ENCODE data around the gene TPCN2.

DNA sequence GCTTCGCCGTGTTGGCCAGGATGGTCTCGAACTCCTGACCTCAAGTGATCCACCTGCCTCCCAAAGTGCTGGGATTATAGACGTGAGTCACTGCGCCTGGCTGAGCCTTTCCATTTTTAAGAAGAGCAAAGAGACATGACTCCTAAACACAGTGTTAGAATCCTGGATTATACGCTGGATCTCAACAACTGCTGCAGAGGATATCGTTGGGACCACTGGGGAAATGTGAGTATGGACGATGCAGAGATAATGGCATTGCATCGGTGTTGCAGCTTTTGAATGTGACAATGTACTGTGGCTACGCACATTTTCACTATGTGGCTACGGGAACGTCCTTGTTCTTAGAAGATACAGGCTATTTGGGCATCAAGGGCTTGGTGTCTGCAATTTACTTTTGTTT, 41.9 kb upstream of the TPCN2 start:
- TF ChIP-seq POLR2A (IDR thresholded peaks at IDR 0.05) (no peak), CTCF (IDR thresholded peaks at IDR 0.05) (no peak)

Measured in heart left ventricle (tissue), 13 donors.